ENCODE data around the gene ZNF689.

DNA sequence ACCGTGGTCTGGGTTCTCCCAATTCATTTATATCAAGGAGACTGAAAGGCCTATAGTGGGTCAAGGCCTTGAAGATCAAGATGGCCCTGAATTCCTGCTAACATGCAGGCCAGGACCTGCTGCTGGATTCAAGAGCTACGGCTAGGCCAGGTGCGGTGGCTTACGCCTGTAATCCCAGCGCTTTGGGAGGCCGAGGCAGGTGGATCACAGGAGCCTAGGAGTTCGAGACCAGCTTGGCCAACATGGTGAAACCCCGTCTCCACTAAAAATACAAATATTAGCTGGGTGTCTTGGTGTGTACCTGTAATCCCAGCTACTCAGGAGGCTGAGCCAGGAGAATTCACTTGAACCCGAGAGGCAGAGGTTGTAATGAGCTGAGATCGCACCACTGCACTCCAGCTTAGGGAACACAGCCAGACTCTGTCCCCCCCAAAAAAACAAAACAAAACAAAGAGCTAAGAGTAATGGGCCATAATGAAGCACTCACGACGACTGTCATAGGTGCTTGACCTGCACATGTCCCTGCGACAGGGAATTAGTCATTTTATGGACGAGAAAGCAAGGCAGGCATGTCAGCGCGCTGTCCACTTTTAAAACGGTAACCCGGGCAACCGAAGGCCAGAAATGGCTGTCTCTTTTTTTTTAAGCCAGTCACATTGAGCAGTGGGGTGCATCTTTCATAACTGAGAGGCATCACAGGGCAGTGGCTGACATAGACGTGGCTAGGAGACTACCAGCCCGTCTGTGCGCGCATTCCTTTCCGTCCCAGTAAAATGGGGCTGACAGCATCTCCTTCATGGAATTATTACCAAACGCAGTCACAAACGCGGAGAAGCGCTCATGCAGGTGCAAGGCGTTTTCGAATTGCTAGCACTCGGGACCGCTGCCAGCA is 47.0 kb upstream of the ZNF689 start:
- TF ChIP-seq, protein P1, sequence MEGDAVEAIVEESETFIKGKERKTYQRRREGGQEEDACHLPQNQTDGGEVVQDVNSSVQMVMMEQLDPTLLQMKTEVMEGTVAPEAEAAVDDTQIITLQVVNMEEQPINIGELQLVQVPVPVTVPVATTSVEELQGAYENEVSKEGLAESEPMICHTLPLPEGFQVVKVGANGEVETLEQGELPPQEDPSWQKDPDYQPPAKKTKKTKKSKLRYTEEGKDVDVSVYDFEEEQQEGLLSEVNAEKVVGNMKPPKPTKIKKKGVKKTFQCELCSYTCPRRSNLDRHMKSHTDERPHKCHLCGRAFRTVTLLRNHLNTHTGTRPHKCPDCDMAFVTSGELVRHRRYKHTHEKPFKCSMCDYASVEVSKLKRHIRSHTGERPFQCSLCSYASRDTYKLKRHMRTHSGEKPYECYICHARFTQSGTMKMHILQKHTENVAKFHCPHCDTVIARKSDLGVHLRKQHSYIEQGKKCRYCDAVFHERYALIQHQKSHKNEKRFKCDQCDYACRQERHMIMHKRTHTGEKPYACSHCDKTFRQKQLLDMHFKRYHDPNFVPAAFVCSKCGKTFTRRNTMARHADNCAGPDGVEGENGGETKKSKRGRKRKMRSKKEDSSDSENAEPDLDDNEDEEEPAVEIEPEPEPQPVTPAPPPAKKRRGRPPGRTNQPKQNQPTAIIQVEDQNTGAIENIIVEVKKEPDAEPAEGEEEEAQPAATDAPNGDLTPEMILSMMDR (IDR thresholded peaks at IDR 0.05; ENCODE audit: low read length) = no peak
- TF ChIP-seq EZH2 (IDR thresholded peaks at IDR 0.05; ENCODE audit: borderline replicate concordance, low read length) = no peak
